SK-N-SH (cell line): ENCODE results near the gene ZNF560.

ENCODE experiments used
- CHD2 ChIP-seq: fragments of 150-350 bp; IDR thresholded peaks from 2 replicates; pipeline ENCODE4 v1.6.1; 2018; ENCODE audit warnings: low read length; ENCODE audit not compliant: partially characterized antibody
- EZH2phosphoT487 ChIP-seq: fragments of 200-600 bp; sonication (generic); IDR thresholded peaks from 2 replicates; pipeline ENCODE4 v1.6.1; 2017; ENCODE audit warnings: low read depth, mixed run types, mild to moderate bottlenecking, antibody characterized with exemption, moderate library complexity, borderline replicate concordance
- NRF1 ChIP-seq: IDR thresholded peaks from 2 replicates; pipeline ENCODE4 v1.6.1; 2012; ENCODE audit warnings: low read depth, mild to moderate bottlenecking, low read length
- RAD21 ChIP-seq: IDR thresholded peaks from 2 replicates; pipeline ENCODE4 v1.6.1; 2012; ENCODE audit warnings: mild to moderate bottlenecking, low read length
- SIN3A ChIP-seq: IDR thresholded peaks from 2 replicates; pipeline ENCODE4 v1.6.1; 2012; ENCODE audit warnings: low read depth, mild to moderate bottlenecking, low read length, moderate library complexity, borderline replicate concordance
- TF ChIP-seq, protein P1 (sequence below): IDR thresholded peaks from 2 replicates; pipeline ENCODE4 v1.4.0; 2012; ENCODE audit warnings: low read depth, borderline replicate concordance
- TF ChIP-seq, protein P2 (sequence below): fragments of 150-350 bp; IDR thresholded peaks from 2 replicates; pipeline ENCODE4 v1.6.1; 2017; ENCODE audit warnings: antibody characterized with exemption, low read length, low read depth, borderline replicate concordance
- TF ChIP-seq, protein P3 (sequence below): IDR thresholded peaks from 2 replicates; pipeline ENCODE4; 2012

DNA sequence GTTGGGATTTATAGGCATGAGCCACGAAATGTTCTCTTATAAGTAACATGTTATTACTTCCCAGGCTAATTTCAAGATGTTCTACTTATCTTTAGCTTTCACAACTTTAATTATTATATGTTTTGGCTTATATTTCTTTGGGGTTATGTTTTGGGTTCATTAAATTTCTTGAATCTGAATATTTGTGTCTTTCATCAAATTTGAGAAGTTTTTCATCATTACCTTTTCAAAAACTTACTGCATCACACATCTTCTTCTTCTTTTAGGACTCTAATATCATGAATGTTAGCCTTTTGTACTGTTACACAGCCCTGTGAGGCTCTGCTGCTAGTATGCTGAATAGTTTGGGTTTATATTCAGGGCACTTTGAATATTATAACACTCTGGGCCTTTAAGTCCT lies 53.4 kb downstream of the ZNF560 start:
- TF ChIP-seq, protein P1, sequence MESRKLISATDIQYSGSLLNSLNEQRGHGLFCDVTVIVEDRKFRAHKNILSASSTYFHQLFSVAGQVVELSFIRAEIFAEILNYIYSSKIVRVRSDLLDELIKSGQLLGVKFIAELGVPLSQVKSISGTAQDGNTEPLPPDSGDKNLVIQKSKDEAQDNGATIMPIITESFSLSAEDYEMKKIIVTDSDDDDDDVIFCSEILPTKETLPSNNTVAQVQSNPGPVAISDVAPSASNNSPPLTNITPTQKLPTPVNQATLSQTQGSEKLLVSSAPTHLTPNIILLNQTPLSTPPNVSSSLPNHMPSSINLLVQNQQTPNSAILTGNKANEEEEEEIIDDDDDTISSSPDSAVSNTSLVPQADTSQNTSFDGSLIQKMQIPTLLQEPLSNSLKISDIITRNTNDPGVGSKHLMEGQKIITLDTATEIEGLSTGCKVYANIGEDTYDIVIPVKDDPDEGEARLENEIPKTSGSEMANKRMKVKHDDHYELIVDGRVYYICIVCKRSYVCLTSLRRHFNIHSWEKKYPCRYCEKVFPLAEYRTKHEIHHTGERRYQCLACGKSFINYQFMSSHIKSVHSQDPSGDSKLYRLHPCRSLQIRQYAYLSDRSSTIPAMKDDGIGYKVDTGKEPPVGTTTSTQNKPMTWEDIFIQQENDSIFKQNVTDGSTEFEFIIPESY: no peak
- TF ChIP-seq, protein P2, sequence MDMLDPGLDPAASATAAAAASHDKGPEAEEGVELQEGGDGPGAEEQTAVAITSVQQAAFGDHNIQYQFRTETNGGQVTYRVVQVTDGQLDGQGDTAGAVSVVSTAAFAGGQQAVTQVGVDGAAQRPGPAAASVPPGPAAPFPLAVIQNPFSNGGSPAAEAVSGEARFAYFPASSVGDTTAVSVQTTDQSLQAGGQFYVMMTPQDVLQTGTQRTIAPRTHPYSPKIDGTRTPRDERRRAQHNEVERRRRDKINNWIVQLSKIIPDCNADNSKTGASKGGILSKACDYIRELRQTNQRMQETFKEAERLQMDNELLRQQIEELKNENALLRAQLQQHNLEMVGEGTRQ: no peak
- TF ChIP-seq SIN3A (no peak), RAD21 (no peak), EZH2phosphoT487 (no peak), CHD2 (no peak), NRF1 (no peak)
- TF ChIP-seq, protein P3, sequence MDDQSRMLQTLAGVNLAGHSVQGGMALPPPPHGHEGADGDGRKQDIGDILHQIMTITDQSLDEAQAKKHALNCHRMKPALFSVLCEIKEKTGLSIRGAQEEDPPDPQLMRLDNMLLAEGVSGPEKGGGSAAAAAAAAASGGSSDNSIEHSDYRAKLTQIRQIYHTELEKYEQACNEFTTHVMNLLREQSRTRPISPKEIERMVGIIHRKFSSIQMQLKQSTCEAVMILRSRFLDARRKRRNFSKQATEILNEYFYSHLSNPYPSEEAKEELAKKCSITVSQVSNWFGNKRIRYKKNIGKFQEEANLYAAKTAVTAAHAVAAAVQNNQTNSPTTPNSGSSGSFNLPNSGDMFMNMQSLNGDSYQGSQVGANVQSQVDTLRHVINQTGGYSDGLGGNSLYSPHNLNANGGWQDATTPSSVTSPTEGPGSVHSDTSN: no peak
